Endothelial cell (in vitro differentiated cells): Measurements from ENCODE around the gene USP6. TPM values are rescaled to one million over a fixed set of nuclear protein-coding genes. Genes with fewer than 3 reads are reported as not detected.
A peak's percentile ranks its signal among the peaks of the same experiment; 100 is the strongest.
"Not testable (repeated sequence)": the region's sequence is repeated elsewhere in the genome, so short reads cannot be mapped to it uniquely, and the experiment has no call there.

Experiments used
- DNase-seq: peaks from one replicate; pipeline ENCODE4 v3.0.0; 2021; ENCODE audit warnings: low spot score
- H3K27ac Mint-ChIP-seq: one replicate; pipeline ENCODE4 v1.8.0; 2021; ENCODE audit warnings: mixed read lengths, inconsistent platforms; ENCODE audit not compliant: unreplicated experiment
- H3K27me3 Mint-ChIP-seq: one replicate; pipeline ENCODE4 v1.8.0; 2021; ENCODE audit warnings: mild to moderate bottlenecking, moderate library complexity, mixed read lengths, inconsistent platforms; ENCODE audit not compliant: unreplicated experiment
- H3K36me3 Mint-ChIP-seq: one replicate; pipeline ENCODE4 v1.8.0; 2021; ENCODE audit warnings: mild to moderate bottlenecking, low read depth, mixed read lengths, inconsistent platforms; ENCODE audit not compliant: unreplicated experiment
- H3K4me1 Mint-ChIP-seq: one replicate; pipeline ENCODE4 v1.8.0; 2021; ENCODE audit warnings: mild to moderate bottlenecking, mixed read lengths, inconsistent platforms; ENCODE audit not compliant: unreplicated experiment
- H3K4me3 Mint-ChIP-seq: one replicate; pipeline ENCODE4 v1.8.0; 2021; ENCODE audit warnings: mild to moderate bottlenecking, mixed read lengths, inconsistent platforms; ENCODE audit not compliant: unreplicated experiment
- H3K9me3 Mint-ChIP-seq: one replicate; pipeline ENCODE4 v1.8.0; 2021; ENCODE audit warnings: mixed read lengths, inconsistent platforms; ENCODE audit not compliant: unreplicated experiment
- total RNA-seq: library from RNA; stranded (reverse); fragmentation: NEBNext Ultra II Directional; extraction: Animal tissue kit (Norgen Biotek cat#: 25700); gene quantifications from one replicate; pipeline ENCODE4 v1.2.1, GENCODE V29; 2021; ENCODE audit not compliant: unreplicated experiment
- TF ChIP-seq, protein P1 (sequence below): fragments of 200-600 bp; sonication (generic); IDR thresholded peaks from one replicate; pipeline ENCODE4 v1.5.0; 2021; ENCODE audit warnings: antibody characterized with exemption; ENCODE audit not compliant: unreplicated experiment

USP6 gene
- total RNA-seq, 1 donor from 2014 or later: 5.6 TPM

DNA sequence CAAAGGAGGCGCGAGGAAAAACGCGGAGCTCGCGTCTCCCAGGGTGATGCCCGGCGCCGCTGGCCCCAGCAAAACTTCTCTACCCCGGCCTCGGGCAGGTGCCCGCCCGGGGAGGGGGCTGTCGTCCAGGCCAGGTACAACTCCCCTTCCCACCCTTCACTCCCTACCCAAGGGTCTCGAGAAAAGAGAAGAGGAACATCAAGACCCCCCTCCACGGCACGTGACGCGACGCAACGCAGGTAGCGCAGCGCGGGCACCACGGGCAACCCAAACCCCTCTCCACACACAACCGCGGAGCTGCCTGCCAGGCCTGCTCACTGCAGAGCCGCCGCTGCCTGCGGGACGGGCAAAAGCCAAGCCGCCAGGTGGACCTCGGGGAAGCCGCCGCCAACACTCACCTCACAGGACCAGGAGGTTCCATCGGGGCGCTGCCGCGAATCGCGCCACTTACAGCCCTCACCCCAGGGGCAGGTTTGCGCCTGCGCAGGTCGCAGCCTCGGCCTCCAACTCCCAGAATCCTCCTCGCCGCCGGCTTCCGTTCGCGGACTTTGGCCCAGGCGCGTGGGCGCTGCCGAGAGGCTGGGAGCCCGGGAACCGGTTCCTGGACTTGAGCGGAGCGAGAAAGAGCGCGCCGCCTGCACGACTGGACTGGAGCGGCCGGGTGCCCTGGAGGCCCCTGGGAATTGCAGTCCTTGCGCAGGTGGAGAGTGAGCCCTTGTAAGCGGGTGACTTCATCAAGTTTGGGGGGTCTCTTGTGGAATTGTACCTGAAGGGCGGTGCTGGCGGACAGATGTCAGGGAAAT, 4.2 kb upstream of the USP6 start, which contains the start of gene ZNF232:
Gene ZNF232, minus strand, starts transcription at position 477 of the 803 bp plus-strand sequence. Its CDS starts 56 bp downstream, at position 421.
- TF ChIP-seq, protein P1, sequence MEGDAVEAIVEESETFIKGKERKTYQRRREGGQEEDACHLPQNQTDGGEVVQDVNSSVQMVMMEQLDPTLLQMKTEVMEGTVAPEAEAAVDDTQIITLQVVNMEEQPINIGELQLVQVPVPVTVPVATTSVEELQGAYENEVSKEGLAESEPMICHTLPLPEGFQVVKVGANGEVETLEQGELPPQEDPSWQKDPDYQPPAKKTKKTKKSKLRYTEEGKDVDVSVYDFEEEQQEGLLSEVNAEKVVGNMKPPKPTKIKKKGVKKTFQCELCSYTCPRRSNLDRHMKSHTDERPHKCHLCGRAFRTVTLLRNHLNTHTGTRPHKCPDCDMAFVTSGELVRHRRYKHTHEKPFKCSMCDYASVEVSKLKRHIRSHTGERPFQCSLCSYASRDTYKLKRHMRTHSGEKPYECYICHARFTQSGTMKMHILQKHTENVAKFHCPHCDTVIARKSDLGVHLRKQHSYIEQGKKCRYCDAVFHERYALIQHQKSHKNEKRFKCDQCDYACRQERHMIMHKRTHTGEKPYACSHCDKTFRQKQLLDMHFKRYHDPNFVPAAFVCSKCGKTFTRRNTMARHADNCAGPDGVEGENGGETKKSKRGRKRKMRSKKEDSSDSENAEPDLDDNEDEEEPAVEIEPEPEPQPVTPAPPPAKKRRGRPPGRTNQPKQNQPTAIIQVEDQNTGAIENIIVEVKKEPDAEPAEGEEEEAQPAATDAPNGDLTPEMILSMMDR: no peak
- H3K27me3 Mint-ChIP-seq: peaks cover 5% of the 10 kb centered on the region
- no peaks in the 10 kb centered on the region for H3K9me3 Mint-ChIP-seq
- peaks cover 8% of the 10 kb centered on the region for H3K4me1 Mint-ChIP-seq
- peak within 1 kb of the TSS; percentile 92 for H3K27ac Mint-ChIP-seq
- DNase-seq: peak; percentile 96
- peaks cover 35% of the 10 kb centered on the region for H3K36me3 Mint-ChIP-seq
- H3K4me3 Mint-ChIP-seq: peak within 1 kb of the TSS; percentile 93

DNA sequence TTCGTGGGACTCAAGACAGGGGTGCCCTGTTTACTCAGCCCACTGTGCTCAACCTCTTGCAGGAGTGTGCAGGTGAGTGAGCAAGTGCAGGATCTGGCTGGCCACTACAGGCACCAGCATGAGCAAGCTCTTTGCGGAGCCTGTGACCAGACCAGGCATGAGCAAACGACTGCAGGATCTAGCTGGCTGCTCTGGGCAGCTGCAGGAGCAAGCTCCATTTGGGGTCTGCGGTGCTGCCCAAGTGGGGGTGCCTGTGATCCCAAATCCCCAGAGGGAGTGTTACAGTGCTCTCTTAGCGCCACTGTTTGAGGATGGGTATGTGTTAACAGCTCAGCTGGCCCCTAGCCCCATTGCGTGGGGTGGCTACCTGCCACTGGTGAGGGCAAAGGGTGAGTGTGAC, 2.4 kb downstream of the USP6 start:
- Mint-ChIP-seq H3K9me3 (no peaks in the 10 kb centered on the region), H3K36me3 (peaks cover 27% of the 10 kb centered on the region), H3K4me1 (peaks cover 2% of the 10 kb centered on the region), H3K4me3 (peak overlapping the region; percentile 7), H3K27ac (no peak overlapping the region), H3K27me3 (peaks cover 7% of the 10 kb centered on the region)
- TF ChIP-seq, protein P1: no peak
- no peak for DNase-seq

DNA sequence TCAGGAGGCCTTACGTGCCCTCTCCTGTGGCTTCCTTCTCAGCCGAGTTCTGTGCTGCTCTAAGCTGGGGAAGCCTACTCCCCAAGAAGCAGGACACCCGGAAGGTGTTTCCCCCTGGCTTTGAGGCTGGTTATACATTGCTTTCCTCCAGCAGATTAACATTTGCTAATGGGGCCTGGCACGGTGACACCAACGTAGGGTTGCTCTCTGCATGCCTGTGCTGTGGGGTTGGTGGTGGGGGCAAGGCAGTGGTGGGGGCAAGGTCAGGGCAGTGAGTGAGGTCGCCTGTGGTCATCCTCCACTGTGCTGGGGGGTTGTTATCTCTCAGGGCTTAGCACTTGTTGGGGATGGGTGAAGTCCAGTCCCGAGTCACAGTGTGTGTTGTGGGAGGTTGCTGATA, 4.2 kb downstream of the USP6 start:
- no peaks in the 10 kb centered on the region for H3K4me1 Mint-ChIP-seq
- no peak for DNase-seq
- H3K27me3 Mint-ChIP-seq: peaks cover 14% of the 10 kb centered on the region
- peaks cover 27% of the 10 kb centered on the region for H3K36me3 Mint-ChIP-seq
- peak overlapping the region; percentile 11 for H3K4me3 Mint-ChIP-seq
- no peaks in the 10 kb centered on the region for H3K9me3 Mint-ChIP-seq
- no peak overlapping the region for H3K27ac Mint-ChIP-seq
- TF ChIP-seq, protein P1: no peak

DNA sequence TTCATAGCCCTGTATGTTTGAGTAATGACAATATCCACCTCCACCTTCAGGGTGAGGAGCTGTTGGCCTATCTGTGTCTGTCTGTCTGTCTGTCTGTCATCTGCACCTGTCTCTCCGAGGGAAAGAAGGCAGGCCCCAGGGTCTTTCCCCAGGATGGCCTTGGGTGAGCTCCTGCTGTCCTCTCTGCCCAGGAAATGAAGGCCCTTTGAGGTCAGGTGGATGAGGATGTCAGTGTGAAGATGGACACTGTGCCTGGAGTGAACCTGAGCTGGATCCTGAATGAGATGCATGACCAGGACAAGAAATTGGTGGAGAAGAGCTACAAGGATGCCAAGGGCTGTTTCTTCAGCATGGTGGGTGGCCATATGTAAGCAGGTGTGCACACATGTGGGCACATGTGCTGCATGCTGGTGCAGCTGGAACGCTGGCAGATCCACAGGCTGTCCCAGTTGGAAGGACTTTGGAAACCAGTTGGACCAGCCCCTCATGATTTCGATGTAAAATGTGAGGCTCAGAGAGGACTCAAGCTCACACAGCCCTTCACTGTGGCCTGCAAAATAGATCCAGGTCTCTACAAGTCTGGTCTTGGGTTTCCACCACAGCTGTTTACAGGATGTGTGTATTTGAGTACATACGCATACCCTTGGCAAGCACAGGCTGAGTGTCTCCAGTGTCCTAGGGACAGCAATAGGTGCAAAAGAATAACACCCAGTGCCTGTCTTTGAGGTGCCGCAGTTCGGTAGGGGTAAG, 4.8 kb downstream of the USP6 start:
- H3K4me3 Mint-ChIP-seq: peak overlapping the region; percentile 11
- not testable (repeated sequence) for DNase-seq, H3K27ac Mint-ChIP-seq, H3K4me1 Mint-ChIP-seq, H3K9me3 Mint-ChIP-seq
- H3K27me3 Mint-ChIP-seq: peaks cover 15% of the 10 kb centered on the region
- peaks cover 27% of the 10 kb centered on the region for H3K36me3 Mint-ChIP-seq

DNA sequence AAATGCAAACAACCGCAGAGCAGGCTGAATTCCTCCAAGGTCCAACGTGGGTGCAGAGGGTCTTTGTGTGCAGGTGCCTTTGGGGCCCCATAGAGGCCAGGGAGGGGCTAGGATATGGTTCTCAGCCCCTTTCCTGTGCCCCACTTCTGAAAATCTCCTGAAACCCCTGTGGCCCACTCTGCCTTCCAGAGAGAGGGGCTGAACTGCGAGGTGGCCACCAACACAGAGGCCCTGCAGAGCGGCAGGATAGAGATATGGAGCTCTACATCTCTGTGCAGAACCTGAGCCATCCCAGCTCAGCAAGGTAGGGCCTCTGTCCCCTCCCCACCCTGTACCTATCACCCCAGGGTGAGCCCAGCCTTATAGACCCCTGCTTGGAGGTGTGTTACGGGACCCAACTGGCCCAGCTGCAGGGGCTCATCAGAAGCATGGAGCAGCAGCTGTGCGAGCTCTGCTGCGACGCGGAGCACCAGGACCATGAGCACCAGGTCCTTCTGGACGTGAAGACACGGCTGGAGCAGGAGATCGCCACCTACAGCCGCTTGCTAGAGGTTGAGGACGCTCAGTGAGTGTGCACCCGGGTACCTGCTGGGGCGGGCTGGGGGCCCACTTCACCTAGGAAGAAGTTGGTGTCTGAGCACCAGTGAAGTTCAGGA, 5.5 kb downstream of the USP6 start:
- Mint-ChIP-seq H3K27ac (no peak overlapping the region), H3K9me3 (no peaks in the 10 kb centered on the region), H3K36me3 (peaks cover 27% of the 10 kb centered on the region), H3K27me3 (peaks cover 15% of the 10 kb centered on the region), H3K4me3 (peak overlapping the region; percentile 72), H3K4me1 (no peaks in the 10 kb centered on the region)
- TF ChIP-seq, protein P1: no peak
- DNase-seq: no peak

DNA sequence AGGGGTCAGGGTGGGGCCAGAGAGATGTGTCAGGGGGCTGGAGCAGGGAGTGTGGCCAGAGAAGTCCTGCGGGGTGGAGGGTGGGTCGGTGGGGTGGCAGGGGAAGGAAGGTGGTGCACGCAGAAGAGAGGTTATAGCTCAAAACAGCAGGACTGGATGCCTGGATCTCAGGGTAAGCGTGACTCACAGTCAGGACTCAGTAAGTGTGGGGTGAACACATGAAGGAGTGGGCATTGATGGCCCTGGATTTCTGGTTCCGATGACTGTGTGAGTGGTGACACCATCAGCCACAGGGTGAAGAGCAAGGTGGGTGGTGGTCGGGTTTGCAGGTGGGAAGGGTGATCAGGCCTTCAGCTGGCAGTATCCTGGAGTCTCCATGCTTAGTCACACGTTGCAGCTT, 6.2 kb downstream of the USP6 start:
- DNase-seq, H3K27ac Mint-ChIP-seq, H3K4me3 Mint-ChIP-seq, H3K4me1 Mint-ChIP-seq, H3K9me3 Mint-ChIP-seq: not testable (repeated sequence)
- peaks cover 16% of the 10 kb centered on the region for H3K27me3 Mint-ChIP-seq
- peaks cover 27% of the 10 kb centered on the region for H3K36me3 Mint-ChIP-seq
